ENCODE measurements around the gene SPEF2.

- no peak for TF ChIP-seq RARB (CRISPR knock-in tag; IDR thresholded peaks at IDR 0.05)
- no peak for TF ChIP-seq ARNTL (CRISPR knock-in tag; IDR thresholded peaks at IDR 0.05; ENCODE audit: borderline replicate concordance, low read depth)
- no peak for TF ChIP-seq SNAI2 (CRISPR knock-in tag; IDR thresholded peaks at IDR 0.05)
- no peak for TF ChIP-seq ZNF8 (CRISPR knock-in tag; IDR thresholded peaks at IDR 0.05)
- no peak for TF ChIP-seq CREB5 (CRISPR knock-in tag; IDR thresholded peaks at IDR 0.05; ENCODE audit: low read depth)
- no peak for TF ChIP-seq POU6F1 (CRISPR knock-in tag; IDR thresholded peaks at IDR 0.05; ENCODE audit: borderline replicate concordance, low read depth)
- TF ChIP-seq ISL1 (CRISPR knock-in tag; IDR thresholded peaks at IDR 0.05) = no peak
- no peak for TF ChIP-seq PPARA (CRISPR knock-in tag; IDR thresholded peaks at IDR 0.05; ENCODE audit: borderline replicate concordance)
- TF ChIP-seq PATZ1 (CRISPR knock-in tag; IDR thresholded peaks at IDR 0.05; ENCODE audit: borderline replicate concordance) = no peak
Observed at GRCh38 chr5:35804841-35805240, 187.2 kb downstream of the SPEF2 start.
